ENCODE measurements around the gene PTPRC. TPM values are rescaled to one million over a fixed set of nuclear protein-coding genes. Genes with fewer than 3 reads are reported as not detected.

PTPRC gene
- total RNA-seq, 1 experiment from 2014 or later, result 0.25 TPM

GRCh38 chr1:198788561-198789064, 149.8 kb downstream of the PTPRC start:
- Histone ChIP-seq H3K9me3 (no peaks in the 10 kb centered on the region), H3K4me1 (peaks cover 4% of the 10 kb centered on the region; the same call in 1 of the 2 replicates), H3K4me3 (ENCODE audit: low read depth, low read length) (no peak overlapping the region), H3K27me3 (replicated peaks; ENCODE audit: control insufficient read depth, insufficient read depth, low read length) (no peaks in the 10 kb centered on the region), H3K36me3 (ENCODE audit: control insufficient read depth, insufficient read depth, low read length) (no peaks in the 10 kb centered on the region)
- peaks cover 12% of the 10 kb centered on the region for H3K9me3 Mint-ChIP-seq (ENCODE audit: unreplicated experiment)
- no peaks in the 10 kb centered on the region for H3K27me3 Mint-ChIP-seq (ENCODE audit: insufficient read depth, unreplicated experiment)
- no TSS peak for BruUV-seq (replicated peaks)
- ChIA-PET CTCF (interaction anchor here (1.2 kb wide), 1 partner anchor 634 kb away, joined by 3 read pairs; no protein-coding TSS in a partner anchor), POLR2A (no interaction called here)
- peak; percentile 32 to 49 for DNase-seq
- no peaks in the 10 kb centered on the region for H3K4me1 Mint-ChIP-seq (ENCODE audit: low read depth, unreplicated experiment)
- no peak overlapping the region for H3K4me3 Mint-ChIP-seq (ENCODE audit: unreplicated experiment)
- peak in 1 of 2 experiments; percentile 25 for TF ChIP-seq CTCF (IDR thresholded peaks at IDR 0.05; ENCODE audit: insufficient read depth in 1 of 2, low read depth in 1 of 2, low read length in 1 of 2, severe bottlenecking in 1 of 2, unreplicated experiment in 1 of 2)
- intact Hi-C loops (cut with micrococcal nuclease; ENCODE audit: unreplicated experiment), result loop anchor here (1.0 to 2.0 kb wide), 2 partner anchors 32 to 68 kb away; no protein-coding TSS in a partner anchor
- peak overlapping the region; percentile 32 for H3K27ac Mint-ChIP-seq (ENCODE audit: unreplicated experiment)
- H3K36me3 Mint-ChIP-seq (ENCODE audit: insufficient read depth, unreplicated experiment), result no peaks in the 10 kb centered on the region

- TF ChIP-seq CTCF (IDR thresholded peaks at IDR 0.05; ENCODE audit: insufficient read depth in 1 of 2, low read depth in 1 of 2, low read length in 1 of 2, severe bottlenecking in 1 of 2, unreplicated experiment in 1 of 2), result no peak
- intact Hi-C loops (cut with micrococcal nuclease; ENCODE audit: unreplicated experiment), result no loop called here
- Histone ChIP-seq H3K36me3 (ENCODE audit: control insufficient read depth, insufficient read depth, low read length) (no peaks in the 10 kb centered on the region), H3K4me1 (no peaks in the 10 kb centered on the region), H3K9me3 (peaks cover 17% of the 10 kb centered on the region), H3K4me3 (ENCODE audit: low read depth, low read length) (no peak overlapping the region), H3K27me3 (replicated peaks; ENCODE audit: control insufficient read depth, insufficient read depth, low read length) (no peaks in the 10 kb centered on the region)
- Mint-ChIP-seq H3K36me3 (ENCODE audit: insufficient read depth, unreplicated experiment) (no peaks in the 10 kb centered on the region), H3K9me3 (ENCODE audit: unreplicated experiment) (peaks cover 38% of the 10 kb centered on the region), H3K27me3 (ENCODE audit: insufficient read depth, unreplicated experiment) (no peaks in the 10 kb centered on the region), H3K4me3 (ENCODE audit: unreplicated experiment) (no peak overlapping the region), H3K4me1 (ENCODE audit: low read depth, unreplicated experiment) (no peaks in the 10 kb centered on the region), H3K27ac (ENCODE audit: unreplicated experiment) (no peak overlapping the region)
- CTCF ChIA-PET, result no interaction called here
- no peak for DNase-seq
- BruUV-seq (replicated peaks), result no TSS peak
- POLR2A ChIA-PET, result no interaction called here
Observed at GRCh38 chr1:198793714-198794113, 154.9 kb downstream of the PTPRC start.

- CTCF ChIA-PET, result no interaction called here
- H3K4me1 ChIP-seq, result no peaks in the 10 kb centered on the region
- no peaks in the 10 kb centered on the region for H3K27me3 ChIP-seq (replicated peaks; ENCODE audit: control insufficient read depth, insufficient read depth, low read length)
- BruUV-seq (replicated peaks), result no TSS peak
- H3K4me3 ChIP-seq (ENCODE audit: low read depth, low read length), result no peak overlapping the region
- DNase-seq, result no peak
- TF ChIP-seq CTCF (IDR thresholded peaks at IDR 0.05; ENCODE audit: insufficient read depth in 1 of 2, low read depth in 1 of 2, low read length in 1 of 2, severe bottlenecking in 1 of 2, unreplicated experiment in 1 of 2), result no peak
- Mint-ChIP-seq H3K9me3 (ENCODE audit: unreplicated experiment) (peaks cover 38% of the 10 kb centered on the region), H3K36me3 (ENCODE audit: insufficient read depth, unreplicated experiment) (no peaks in the 10 kb centered on the region), H3K4me3 (ENCODE audit: unreplicated experiment) (no peak overlapping the region), H3K4me1 (ENCODE audit: low read depth, unreplicated experiment) (no peaks in the 10 kb centered on the region), H3K27me3 (ENCODE audit: insufficient read depth, unreplicated experiment) (no peaks in the 10 kb centered on the region), H3K27ac (ENCODE audit: unreplicated experiment) (no peak overlapping the region)
- H3K9me3 ChIP-seq, result peaks cover 17% of the 10 kb centered on the region
- no peaks in the 10 kb centered on the region for H3K36me3 ChIP-seq (ENCODE audit: control insufficient read depth, insufficient read depth, low read length)
- intact Hi-C loops (cut with micrococcal nuclease; ENCODE audit: unreplicated experiment), result no loop called here
- POLR2A ChIA-PET, result no interaction called here
Observed at GRCh38 chr1:198794498-198794897, 155.7 kb downstream of the PTPRC start.
